Body of pancreas (tissue), 4 donors: Measurements from ENCODE around the gene LRRK1. TPM values are rescaled to one million over a fixed set of nuclear protein-coding genes. Genes with fewer than 3 reads are reported as not detected.

Experiments
- ATAC-seq: fragments of 150-250 bp; one replicate; pipeline ENCODE4 v1.9.1; 2016
- DNase-seq, 4 donors: peaks; one replicate each; pipeline ENCODE4 v3.0.0-alpha.2; 2019
- H3K27ac ChIP-seq, 4 donors: fragments of 200-600 bp; sonication (generic); 1 replicate in 3 of 4; 2 replicates in 1 of 4; pipeline versions ENCODE4 v1.5.1 to v1.6.1; 2016 to 2019; ENCODE audit warnings: mild to moderate bottlenecking in 1 of 4, mixed read lengths in 1 of 4, moderate library complexity in 1 of 4
- H3K27me3 ChIP-seq, 2 donors: fragments of 200-600 bp; sonication (generic); one replicate each; pipeline ENCODE4 v1.6.0; 2016; ENCODE audit warnings: mild to moderate bottlenecking in 1 of 2
- H3K36me3 ChIP-seq, 2 donors: fragments of 200-600 bp; sonication (generic); replicated peaks in 1 of 2; 2 replicates each; pipeline ENCODE4 v1.5.1; 2016; ENCODE audit warnings: low read depth in 2 of 2; ENCODE audit not compliant: insufficient read depth in 1 of 2
- H3K4me1 ChIP-seq: fragments of 200-600 bp; sonication (generic); one replicate; pipeline ENCODE4 v1.6.0; 2016
- H3K4me3 ChIP-seq, 2 donors: fragments of 200-600 bp; sonication (generic); 1 replicate in 1 of 2; 2 replicates in 1 of 2; pipeline ENCODE4 v1.5.1; 2016 to 2019
- H3K9me3 ChIP-seq, 3 donors: fragments of 200-600 bp; sonication (generic); 1 replicate in 2 of 3; 2 replicates in 1 of 3; pipeline ENCODE4 v1.5.1; 2016
- POLR2A ChIP-seq, 3 donors: fragments of 450-650 bp; IDR thresholded peaks; one replicate each; pipeline ENCODE4 v1.6.1; 2016; ENCODE audit warnings: antibody characterized with exemption in 3 of 3, mild to moderate bottlenecking in 2 of 3
- WGBS, 2 donors: methylation state at CpG; one replicate each; pipeline ENCODE4 v1.1.5; 2017; 5-methylcytosine and 5-hydroxymethylcytosine counted together
- intact Hi-C: fragments of 100-400 bp; cut with DNase I; formaldehyde crosslinking; loops from one replicate; pipeline ENCODE4 v1.15.1; 2023
- total RNA-seq, 2 donors: library from RNA; depleted of rRNA; stranded (reverse); fragments of >200 nt; gene quantifications; one replicate each; pipeline ENCODE4 v1.1.0, GENCODE V29; 2016
- TF ChIP-seq, protein P1 (sequence below), 7 experiments: fragments of 450-650 bp in 4 of 7; fragments of 200-600 bp in 3 of 7; sonication (generic) in 3 of 7; IDR thresholded peaks; one replicate each; pipeline ENCODE4 v1.5.1; 2016 to 2019; ENCODE audit warnings: antibody characterized with exemption in 7 of 7

LRRK1 gene
- total RNA-seq, 2 donors from 2014 or later = 12.2 to 14.0 TPM

DNA sequence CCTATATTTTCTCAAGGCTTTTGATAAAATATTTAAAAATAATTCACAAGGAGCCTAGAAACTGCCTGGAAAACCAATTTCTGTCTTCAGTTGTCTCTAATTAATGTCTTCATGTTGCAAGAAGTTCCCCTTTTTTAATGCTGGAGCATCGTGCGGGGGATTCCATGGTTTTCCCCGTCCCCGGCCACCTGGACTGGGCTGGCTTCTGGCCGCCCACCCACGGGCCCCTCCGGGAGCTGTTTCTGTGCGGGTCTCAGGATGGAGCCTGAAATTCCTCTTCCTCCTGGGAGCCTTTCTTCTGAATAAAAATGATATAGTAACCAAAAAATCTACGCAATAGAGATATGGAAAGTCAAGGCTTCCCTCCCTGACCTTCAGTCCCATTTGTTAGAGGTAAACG, 8.1 kb upstream of the LRRK1 start:
- intact Hi-C loops = no loop called here
- H3K9me3 ChIP-seq = no peaks in the 10 kb centered on the region
- H3K4me1 ChIP-seq = no peaks in the 10 kb centered on the region
- no peak for ATAC-seq
- H3K36me3 ChIP-seq = no peaks in the 10 kb centered on the region
- no peaks in the 10 kb centered on the region for H3K27me3 ChIP-seq
- H3K27ac ChIP-seq = no peak overlapping the region
- no peak for TF ChIP-seq POLR2A (IDR thresholded peaks at IDR 0.05)
- TF ChIP-seq, protein P1, sequence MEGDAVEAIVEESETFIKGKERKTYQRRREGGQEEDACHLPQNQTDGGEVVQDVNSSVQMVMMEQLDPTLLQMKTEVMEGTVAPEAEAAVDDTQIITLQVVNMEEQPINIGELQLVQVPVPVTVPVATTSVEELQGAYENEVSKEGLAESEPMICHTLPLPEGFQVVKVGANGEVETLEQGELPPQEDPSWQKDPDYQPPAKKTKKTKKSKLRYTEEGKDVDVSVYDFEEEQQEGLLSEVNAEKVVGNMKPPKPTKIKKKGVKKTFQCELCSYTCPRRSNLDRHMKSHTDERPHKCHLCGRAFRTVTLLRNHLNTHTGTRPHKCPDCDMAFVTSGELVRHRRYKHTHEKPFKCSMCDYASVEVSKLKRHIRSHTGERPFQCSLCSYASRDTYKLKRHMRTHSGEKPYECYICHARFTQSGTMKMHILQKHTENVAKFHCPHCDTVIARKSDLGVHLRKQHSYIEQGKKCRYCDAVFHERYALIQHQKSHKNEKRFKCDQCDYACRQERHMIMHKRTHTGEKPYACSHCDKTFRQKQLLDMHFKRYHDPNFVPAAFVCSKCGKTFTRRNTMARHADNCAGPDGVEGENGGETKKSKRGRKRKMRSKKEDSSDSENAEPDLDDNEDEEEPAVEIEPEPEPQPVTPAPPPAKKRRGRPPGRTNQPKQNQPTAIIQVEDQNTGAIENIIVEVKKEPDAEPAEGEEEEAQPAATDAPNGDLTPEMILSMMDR (IDR thresholded peaks at IDR 0.05) = no peak
- 83 to 89% methylated on average over 10 of the region's 10 CpGs for WGBS, 2 donors
- DNase-seq = no peak
- H3K4me3 ChIP-seq = no peak overlapping the region

DNA sequence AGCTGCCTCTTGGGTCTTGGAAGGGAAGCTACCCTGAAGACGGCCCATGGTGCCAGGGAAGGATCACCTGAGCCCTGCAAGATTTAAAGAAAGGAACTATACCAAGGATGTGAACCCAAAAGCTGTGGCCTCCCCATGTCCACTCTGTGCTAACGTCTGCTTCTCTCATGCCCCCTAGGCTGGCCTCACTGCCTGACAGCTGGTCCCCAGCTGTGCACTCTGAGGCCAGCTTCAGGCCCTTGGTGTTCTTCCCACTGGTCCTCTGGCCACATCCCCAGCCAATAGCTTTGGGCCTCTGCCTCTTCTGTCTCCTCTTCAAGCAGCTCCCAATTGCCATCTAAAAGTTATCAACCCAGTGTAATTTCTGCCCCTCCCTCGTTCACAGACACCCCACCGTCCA, 5.2 kb upstream of the LRRK1 start:
- intact Hi-C loops = no loop called here
- H3K27me3 ChIP-seq = no peaks in the 10 kb centered on the region
- H3K27ac ChIP-seq = no peak overlapping the region
- TF ChIP-seq POLR2A (IDR thresholded peaks at IDR 0.05) = no peak
- TF ChIP-seq, protein P1 (IDR thresholded peaks at IDR 0.05) = no peak
- DNase-seq = no peak
- H3K4me3 ChIP-seq = no peak overlapping the region
- H3K36me3 ChIP-seq = no peaks in the 10 kb centered on the region
- H3K4me1 ChIP-seq = peaks cover 9% of the 10 kb centered on the region
- ATAC-seq = no peak
- WGBS, 2 donors = 91 to 97% methylated on average over 4 of the region's 4 CpGs
- no peaks in the 10 kb centered on the region for H3K9me3 ChIP-seq

DNA sequence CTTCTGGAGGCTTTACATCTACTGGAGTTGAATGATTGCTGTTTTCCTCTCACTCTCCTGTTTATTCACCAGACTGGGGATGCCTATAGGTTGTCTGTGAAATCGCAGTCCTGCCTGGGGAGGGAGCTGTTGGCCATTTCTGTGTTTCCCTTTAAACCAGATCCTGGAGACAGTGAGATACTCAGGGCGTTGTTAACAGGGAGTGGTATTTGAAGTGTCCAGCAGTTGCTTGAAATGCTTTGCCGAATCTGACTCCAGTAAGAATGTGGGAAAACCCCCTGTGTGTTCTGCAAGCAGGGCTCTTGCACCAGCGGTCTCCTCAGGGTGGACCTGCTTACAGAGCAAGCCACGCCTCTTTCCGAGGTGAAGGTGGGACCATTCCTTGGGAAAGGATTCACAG, 4.3 kb upstream of the LRRK1 start:
- no peak for ATAC-seq
- no peak for DNase-seq
- H3K4me3 ChIP-seq = no peak overlapping the region
- H3K36me3 ChIP-seq = no peaks in the 10 kb centered on the region
- peaks cover 11% of the 10 kb centered on the region for H3K4me1 ChIP-seq
- no peak for TF ChIP-seq POLR2A (IDR thresholded peaks at IDR 0.05)
- TF ChIP-seq, protein P1 (IDR thresholded peaks at IDR 0.05) = no peak
- 73 to 86% methylated on average over 6 of the region's 6 CpGs for WGBS, 2 donors
- intact Hi-C loops = loop anchor here (5.0 kb wide), 1 partner anchor 92 kb away; no protein-coding TSS in a partner anchor
- no peak overlapping the region for H3K27ac ChIP-seq
- H3K9me3 ChIP-seq = no peaks in the 10 kb centered on the region
- no peaks in the 10 kb centered on the region for H3K27me3 ChIP-seq

DNA sequence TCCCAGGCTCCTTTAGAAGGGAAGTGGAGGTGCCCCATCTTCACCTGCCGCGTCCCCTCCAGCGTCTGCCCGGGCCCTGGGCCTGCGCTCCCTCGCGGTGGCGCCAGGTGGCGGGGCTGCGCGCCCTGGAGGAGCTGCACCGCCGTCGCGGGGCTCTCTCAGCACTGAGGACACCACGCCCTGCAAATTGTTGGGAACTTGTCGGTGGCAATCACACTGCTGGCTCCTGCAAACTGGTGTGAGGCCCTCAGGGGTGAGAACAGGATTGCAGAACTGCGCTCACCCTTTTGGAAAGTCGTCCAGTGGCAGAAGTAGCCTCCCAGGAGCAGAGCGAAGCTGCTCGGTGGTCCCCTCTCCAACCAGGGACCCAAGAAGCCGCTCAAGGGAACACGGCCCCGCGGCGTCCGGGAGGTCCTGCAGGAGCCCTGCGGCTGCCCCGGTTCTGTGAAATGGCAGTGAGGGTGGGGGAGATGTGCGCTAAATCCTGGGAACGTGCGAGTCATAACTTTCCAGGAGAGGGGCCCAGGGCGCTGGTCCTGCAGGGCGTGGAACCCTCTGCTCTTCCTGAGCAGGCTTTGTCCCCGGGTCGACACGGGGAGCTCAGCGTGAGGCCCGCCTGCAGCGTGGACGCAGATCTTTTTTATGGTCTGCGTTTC, 995 bp upstream of the LRRK1 start:
- peak; percentile 83 to 88 (median 86) for DNase-seq
- WGBS, 2 donors = 1 to 2% methylated on average over 24 to 42 of the region's 42 CpGs
- H3K9me3 ChIP-seq = no peaks in the 10 kb centered on the region
- intact Hi-C loops = loop anchor here (5.0 kb wide), 1 partner anchor 89 kb away; no protein-coding TSS in a partner anchor
- TF ChIP-seq, protein P1 (IDR thresholded peaks at IDR 0.05) = peak; percentile 81 to 96 (median 95)
- peak; percentile 43 to 57 (median 56) for TF ChIP-seq POLR2A (IDR thresholded peaks at IDR 0.05)
- peak; percentile 87 for ATAC-seq
- H3K27me3 ChIP-seq = no peaks in the 10 kb centered on the region
- no peaks in the 10 kb centered on the region for H3K36me3 ChIP-seq
- peaks cover 20% of the 10 kb centered on the region for H3K4me1 ChIP-seq
- peak overlapping the region; percentile 33 to 63 for H3K4me3 ChIP-seq
- peak overlapping the region; percentile 42 to 77 (median 69) for H3K27ac ChIP-seq
